Measurements from ENCODE around the gene OR13A1.
"Not testable (repeated sequence)": the region's sequence is repeated elsewhere in the genome, so short reads cannot be mapped to it uniquely, and the experiment has no call there.

OR13A1 gene

DNA sequence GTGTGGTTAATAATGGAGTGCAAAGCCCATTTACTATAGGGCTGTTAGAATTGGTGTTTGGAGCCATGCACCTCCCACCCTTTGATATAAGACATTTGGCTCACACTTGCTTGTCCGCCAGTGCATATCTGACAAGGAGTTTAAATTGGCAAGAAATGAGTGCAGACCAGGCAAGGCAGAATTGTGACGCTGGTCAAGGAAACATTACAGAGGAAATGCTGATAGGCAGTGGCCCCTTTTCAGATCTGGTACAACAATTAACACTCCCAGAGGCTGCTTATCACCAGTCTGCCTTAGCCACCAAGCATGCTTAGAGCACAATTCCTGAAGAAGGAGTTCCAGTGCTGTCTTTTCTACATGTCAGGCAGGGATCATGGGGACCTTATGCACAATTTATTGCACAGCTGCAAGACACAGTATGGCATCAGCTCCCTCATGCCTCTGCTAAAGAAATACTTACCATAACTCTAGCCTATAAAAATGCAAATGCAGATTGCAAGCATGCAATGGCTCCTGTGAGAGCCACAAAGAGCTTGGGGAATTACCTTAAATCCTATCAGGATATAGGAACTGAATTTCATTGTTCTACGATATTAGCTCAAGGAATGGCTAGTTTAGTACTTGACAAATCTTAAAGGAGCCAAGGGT lies 35.2 kb downstream of the OR13A1 start:
- DNase-seq (ENCODE audit: low read depth) = no peak

DNA sequence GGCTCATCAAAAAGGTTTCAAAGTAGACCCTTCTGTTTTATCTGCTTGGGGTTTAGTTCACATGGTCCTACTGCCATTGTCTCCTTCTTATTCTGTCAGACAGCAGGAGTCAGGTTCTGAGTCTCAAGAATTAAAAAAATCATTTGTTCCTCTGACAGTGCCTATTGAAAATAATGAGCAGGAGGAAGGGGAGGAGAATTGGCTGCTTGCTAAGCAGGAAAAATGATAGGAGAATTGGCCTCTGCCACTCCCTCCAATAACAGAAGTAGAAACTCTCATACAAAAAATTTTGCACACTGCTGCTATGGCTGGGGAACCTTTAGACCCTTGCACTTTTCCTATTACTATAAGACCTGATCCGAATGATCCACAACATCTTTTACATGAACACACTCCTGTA lies 35.7 kb downstream of the OR13A1 start:
- no peak for DNase-seq (ENCODE audit: low read depth)

DNA sequence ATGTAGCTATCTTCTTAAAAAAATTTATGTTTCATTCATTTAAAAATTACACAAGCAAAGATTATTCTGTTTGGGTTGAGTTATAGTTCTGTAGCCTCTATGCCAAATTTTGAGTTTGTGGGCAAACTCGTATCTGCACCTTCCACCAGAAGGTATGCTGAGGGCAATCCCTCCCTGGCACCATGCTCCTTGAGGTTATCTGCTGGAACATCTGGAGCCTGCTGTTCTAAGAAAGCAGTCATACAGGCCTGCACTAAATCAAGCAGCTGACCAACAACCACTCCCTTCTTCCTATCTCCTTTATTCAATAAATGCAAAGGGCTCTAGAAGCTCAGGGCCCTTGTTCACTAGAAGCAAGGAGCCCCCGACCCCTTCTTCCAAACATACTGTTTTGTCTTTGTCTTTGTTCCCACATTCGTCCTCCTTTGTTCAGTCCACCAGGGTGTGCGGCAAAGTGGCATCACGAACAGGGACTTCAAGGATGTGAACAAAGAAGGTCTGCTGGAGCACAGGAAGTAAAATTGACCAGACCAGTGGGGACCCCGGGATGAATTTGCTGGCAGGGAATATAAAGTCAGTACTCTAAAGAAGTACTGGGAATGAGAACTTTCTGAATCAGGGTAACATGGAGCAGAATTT lies 36.4 kb downstream of the OR13A1 start:
- DNase-seq (ENCODE audit: low read depth) = no peak

DNA sequence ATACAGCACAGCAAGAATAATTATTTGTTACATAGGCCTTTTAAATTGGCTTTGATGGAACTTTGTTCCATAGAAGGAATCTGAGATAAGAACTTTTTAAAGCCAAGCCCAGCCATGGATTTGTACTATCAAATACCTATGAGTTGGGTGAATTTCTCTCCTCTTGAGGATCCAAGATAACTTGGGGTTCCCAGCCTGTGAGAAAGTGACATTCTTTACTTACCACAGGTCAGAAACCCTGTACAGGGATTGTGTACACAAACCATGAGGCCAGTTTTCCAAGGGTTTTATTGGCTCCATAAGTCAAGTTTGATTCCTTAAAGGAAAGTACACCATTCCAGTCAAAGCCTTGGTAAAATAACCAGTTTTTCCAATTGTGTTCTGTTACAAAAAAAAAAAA lies 39.3 kb downstream of the OR13A1 start:
- not testable (repeated sequence) for DNase-seq (ENCODE audit: low read depth)

DNA sequence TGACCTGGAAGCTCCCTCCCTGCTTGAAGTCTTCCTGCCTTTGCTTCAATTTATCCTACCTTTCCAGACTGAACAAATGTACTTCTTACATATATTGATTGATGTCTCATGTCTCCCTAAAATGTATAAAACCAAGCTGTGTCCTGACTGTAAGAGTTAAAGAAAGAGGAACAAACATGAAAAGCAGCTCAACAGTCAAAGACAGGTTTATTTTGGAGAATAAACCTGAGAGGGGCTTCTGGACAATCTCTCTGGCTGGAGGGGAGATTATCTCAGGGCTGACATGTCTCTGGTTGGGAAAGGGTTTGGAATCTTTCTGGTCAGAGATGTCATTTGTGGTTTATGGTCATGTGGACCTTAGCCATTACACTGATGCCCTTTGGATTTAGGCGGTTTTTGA lies 41.0 kb downstream of the OR13A1 start:
- no peak for DNase-seq (ENCODE audit: low read depth)

DNA sequence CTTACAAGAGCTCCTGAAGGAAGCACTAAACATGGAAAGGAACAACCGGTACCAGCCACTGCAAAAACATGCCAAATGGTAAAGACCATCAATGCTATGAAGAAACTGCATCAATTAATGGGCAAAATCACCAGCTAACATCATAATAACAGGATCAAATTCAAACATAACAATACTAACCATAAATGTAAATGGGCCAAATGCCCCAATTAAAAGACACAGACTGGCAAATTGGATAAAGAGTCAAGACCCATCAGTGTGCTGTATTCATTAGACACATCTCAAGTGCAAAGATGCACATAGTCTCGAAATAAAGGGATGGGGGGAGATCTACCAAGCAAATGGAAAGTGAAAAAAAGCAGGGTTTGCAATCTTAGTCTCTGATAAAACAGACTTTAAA lies 47.6 kb downstream of the OR13A1 start:
- DNase-seq (ENCODE audit: low read depth) = not testable (repeated sequence)

DNA sequence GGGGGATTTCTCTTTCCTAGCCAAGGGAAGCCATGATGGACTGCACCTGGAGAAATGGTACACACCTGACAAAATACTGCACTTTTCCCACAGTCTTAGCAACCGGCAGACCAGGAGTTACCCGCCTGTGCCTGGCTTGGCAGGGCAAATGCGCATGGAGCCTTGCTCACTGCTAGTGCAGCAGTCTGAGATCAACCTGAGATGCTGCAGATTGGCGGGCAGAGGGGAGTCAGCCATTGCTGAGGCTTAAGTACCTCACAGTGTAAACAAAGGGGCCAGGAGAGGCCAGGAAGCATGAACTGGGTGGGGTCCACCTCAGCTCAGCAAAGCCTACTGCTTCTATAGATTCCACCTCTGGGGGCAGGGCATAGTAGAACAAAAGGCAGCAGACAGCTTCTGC lies 49.4 kb downstream of the OR13A1 start:
- no peak for DNase-seq (ENCODE audit: low read depth)

DNA sequence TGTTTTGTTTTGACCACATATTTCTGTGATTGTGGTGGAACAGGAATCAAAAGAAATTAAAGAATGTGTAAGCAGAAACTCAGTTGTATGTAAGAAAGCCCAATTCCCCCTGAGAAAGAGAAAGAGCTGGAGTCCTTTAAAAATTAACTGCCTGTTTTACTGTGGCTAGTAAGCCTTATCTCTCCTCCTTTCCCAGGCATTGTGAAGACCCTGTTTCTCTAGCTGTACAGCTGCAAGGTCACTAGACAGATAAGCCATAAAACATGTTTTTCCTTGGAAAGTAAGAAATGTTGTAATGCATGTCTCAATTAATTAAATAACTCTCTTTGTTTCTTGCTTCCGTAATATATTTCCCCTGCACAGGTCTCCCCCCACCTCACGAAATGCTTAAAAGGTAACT lies 53.5 kb downstream of the OR13A1 start:
- DNase-seq (ENCODE audit: low read depth) = no peak

DNA sequence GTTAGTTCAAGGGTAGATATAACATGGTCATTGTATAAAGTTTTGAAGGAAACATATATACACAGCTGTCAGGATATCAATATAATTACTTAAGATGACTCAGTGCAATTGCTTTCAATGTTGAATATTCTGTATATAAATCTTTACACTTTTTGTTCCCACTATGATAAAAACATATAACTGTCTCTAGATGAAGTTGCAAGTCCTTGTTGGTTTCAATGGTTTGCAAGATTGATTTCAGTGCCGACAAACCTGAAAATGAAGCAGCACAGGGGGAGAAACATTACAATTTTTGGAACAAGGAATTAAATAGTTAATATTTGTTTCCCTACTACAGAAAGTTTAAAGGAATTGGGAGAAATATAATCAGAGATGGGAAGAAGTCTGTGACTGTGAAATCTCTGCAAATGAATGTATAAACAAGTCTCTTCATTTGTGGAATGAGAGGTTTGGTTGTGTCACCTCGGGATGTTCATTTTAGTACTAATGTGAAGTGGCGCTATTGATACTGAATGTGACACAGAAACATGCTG lies 54.1 kb downstream of the OR13A1 start:
- no peak for DNase-seq (ENCODE audit: low read depth)

DNA sequence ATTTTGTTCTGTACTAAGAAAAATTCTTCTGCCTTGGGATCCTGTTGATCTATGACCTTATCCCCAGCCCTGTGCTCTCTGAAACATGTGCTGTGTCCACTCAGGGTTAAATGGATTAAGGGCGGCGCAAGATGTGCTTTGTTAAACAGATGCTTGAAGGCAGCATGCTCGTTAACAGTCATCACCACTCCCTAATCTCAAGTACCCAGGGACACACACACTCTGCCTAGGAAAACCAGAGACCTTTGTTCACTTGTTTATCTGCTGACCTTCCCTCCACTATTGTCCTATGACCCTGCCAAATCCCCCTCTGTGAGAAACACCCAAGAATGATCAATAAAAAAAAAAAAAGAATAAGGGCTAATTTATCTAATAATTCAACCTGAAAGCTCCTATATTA lies 54.8 kb downstream of the OR13A1 start:
- DNase-seq (ENCODE audit: low read depth) = not testable (repeated sequence)

DNA sequence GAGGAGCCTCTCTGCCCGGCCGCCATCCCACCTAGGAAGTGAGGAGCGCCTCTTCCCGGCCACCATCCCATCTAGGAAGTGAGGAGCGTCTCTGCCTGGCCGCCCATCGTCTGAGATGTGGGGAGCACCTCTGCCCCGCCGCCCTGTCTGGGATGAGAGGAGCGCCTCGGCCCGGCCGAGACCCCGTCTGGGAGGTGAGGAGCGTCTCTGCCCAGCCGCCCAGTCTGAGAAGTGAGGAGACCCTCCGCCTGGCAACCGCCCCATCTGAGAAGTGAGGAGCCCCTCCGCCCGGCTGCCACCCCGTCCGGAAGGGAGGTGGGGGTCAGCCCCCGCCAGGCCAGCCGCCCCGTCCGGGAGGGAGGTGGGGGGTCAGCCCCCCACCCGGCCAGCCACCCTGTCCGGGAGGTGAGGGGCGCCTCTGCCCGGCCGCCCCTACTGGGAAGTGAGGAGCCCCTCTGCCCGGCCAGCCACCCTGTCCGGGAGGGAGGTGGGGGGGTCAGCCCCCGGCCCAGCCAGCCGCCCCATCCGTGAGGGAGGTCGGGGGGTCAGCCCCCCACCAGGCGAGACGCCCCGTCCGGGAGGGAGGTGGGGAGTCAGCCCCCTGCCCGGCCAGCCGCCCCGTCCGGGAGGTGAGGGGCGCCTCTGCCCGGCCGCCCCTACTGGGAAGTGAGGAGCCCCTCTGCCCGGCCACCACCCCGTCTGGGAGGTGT lies 55.5 kb downstream of the OR13A1 start:
- not testable (repeated sequence) for DNase-seq (ENCODE audit: low read depth)

DNA sequence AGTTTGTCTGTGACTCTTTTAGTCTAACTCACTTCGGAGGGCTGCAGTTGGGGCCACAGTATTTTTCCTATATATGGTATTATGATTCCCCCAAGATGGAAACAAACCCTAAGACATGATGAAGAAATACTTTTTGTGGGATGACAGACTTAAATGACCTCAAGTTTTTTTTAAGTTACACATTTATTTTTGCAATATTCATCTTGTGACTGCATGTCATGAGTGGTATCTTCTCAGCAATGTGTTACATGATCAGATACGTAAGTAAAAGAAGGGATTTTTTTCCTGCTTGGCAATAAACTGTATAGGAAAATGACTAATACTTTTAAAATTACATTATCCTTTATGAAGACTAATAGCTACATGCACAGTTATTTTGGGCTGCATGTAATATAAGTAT lies 57.8 kb downstream of the OR13A1 start:
- DNase-seq (ENCODE audit: low read depth) = no peak

DNA sequence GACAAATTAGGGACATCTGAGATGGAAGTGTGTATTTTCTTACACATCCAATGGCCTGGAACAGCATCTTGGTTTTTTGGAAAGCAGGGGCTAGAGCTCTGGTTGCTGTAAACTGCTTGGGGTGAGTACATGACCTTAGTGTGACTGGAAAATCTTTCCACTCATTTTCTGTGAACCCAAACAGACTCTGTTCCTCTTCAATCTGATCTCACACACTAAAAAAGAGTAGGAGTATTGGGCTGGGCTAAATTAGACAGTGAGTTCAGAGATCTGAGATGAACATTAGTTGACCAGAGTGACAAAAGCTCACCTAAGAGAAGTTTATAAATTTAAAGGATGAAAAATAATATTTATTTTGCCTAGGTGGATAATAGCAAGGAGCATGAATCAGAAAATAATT lies 59.2 kb downstream of the OR13A1 start:
- DNase-seq (ENCODE audit: low read depth) = no peak

DNA sequence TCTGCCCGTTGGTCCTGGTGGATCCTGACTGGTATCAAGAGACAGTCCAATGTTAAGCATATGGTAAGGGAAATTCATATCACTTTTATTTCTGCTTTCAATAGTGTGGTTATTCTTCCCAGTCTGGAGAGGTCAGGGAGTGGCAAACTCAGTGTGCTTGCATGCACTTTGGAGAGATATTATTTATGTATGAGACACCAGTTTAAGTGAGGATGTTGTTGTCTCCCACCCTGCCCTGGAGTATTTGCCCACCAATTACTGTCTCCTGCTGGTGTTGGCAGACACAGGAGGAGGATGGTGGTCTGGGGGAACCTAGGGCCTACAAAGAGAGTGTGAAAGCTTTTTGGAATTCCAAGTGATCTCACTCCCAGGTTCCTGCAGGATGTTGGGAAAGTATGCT lies 59.7 kb downstream of the OR13A1 start:
- no peak for DNase-seq (ENCODE audit: low read depth)

DNA sequence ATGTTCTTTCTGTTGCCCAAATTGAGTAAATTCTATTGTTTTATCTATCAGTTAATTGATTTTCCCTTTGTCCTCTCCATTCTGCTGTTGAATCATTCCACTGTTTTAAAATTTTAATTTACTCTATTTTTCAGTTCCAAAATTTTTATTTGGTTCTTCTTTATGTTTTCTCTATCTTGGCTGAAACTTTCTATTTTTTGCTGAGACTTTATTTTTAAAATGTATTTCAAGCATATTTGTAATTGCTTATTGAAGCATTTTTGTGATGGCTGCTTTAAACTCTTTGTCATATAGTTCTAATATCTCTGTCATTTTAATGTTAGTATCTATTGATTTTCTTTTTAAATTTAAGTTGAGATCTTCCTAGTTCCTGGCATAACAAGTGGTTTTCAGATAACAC lies 60.5 kb downstream of the OR13A1 start:
- no peak for DNase-seq (ENCODE audit: low read depth)

DNA sequence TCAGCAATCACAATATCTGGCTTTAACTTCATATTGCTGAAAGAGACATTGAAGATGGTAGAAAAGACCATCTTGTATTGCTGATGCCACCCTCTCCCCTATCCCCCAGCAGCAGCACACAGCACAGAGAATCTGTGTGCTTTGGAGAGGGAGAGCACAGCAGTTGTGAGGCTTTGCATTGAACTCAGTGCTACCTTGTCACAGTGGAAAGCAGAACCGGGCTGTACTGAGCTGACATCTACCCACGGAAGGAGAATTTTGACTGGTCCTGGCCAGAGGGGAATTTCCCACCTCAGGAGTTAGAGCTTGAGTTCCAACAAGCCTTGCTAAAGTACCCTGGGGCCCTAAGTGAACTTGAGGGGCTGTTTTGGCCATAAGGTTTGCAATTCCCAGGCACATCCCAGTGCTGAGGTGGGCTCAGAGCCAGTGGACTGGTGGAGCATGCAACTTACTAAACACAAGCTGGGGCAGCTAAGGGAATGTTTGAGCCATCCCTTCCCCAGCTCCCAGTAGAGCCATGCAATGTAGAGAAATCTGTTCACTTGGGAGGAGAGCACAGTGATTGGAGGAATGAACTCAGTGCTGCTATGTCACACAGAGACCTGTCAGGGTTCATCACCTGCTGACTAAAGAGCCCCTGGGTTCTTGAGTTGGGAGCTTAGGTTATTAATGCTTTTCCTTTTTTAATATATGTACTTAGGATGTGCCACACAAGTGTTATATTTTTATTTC lies 62.1 kb downstream of the OR13A1 start:
- no peak for DNase-seq (ENCODE audit: low read depth)

Measured in GM04504 (cell line).